ENCODE data around the gene CALHM5.

DNA sequence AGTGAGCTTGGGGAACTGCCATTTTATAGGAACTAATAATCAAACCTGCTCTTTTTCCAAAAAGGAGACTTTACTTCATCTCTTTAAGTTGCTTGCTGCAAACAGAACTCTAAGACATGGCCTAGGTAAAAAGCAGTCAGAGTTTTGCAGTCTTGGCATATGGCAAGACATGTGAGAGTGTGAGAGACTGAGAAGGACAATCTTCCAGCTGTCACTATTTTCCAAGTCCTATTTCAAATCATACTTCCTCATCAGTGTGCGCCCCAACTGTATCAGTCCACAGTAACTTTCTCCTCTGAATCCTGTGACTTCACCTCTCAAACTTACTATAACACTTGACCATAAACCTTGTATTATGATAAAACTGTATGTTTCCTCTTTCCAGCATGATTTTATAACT lies 39.9 kb upstream of the CALHM5 start:
- no peak for TF ChIP-seq ZNF274 (IDR thresholded peaks at IDR 0.05; ENCODE audit: low read depth, low read length)
- TF ChIP-seq, protein P1, sequence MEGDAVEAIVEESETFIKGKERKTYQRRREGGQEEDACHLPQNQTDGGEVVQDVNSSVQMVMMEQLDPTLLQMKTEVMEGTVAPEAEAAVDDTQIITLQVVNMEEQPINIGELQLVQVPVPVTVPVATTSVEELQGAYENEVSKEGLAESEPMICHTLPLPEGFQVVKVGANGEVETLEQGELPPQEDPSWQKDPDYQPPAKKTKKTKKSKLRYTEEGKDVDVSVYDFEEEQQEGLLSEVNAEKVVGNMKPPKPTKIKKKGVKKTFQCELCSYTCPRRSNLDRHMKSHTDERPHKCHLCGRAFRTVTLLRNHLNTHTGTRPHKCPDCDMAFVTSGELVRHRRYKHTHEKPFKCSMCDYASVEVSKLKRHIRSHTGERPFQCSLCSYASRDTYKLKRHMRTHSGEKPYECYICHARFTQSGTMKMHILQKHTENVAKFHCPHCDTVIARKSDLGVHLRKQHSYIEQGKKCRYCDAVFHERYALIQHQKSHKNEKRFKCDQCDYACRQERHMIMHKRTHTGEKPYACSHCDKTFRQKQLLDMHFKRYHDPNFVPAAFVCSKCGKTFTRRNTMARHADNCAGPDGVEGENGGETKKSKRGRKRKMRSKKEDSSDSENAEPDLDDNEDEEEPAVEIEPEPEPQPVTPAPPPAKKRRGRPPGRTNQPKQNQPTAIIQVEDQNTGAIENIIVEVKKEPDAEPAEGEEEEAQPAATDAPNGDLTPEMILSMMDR (IDR thresholded peaks at IDR 0.05 in 2 of 3, conservative IDR thresholded peaks at IDR 0.05 in 1 of 3; ENCODE audit: borderline replicate concordance in 1 of 3, insufficient read depth in 1 of 3, low read depth in 2 of 3, low read length in 2 of 3): no peak
- no peak for TF ChIP-seq SRF (IDR thresholded peaks at IDR 0.05; ENCODE audit: low read depth)
- TF ChIP-seq POLR2A (IDR thresholded peaks at IDR 0.05; ENCODE audit: borderline replicate concordance, extremely low read depth, insufficient read depth, insufficient read length): no peak
- no peak for TF ChIP-seq JUND (IDR thresholded peaks at IDR 0.05)
- TF ChIP-seq FOSL1 (IDR thresholded peaks at IDR 0.05; ENCODE audit: low read depth): no peak
- TF ChIP-seq, protein P2, sequence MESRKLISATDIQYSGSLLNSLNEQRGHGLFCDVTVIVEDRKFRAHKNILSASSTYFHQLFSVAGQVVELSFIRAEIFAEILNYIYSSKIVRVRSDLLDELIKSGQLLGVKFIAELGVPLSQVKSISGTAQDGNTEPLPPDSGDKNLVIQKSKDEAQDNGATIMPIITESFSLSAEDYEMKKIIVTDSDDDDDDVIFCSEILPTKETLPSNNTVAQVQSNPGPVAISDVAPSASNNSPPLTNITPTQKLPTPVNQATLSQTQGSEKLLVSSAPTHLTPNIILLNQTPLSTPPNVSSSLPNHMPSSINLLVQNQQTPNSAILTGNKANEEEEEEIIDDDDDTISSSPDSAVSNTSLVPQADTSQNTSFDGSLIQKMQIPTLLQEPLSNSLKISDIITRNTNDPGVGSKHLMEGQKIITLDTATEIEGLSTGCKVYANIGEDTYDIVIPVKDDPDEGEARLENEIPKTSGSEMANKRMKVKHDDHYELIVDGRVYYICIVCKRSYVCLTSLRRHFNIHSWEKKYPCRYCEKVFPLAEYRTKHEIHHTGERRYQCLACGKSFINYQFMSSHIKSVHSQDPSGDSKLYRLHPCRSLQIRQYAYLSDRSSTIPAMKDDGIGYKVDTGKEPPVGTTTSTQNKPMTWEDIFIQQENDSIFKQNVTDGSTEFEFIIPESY (IDR thresholded peaks at IDR 0.05; ENCODE audit: extremely low read depth, insufficient replicate concordance, low read length): no peak
- no peak for TF ChIP-seq EGR1 (IDR thresholded peaks at IDR 0.05; ENCODE audit: low read depth)
- TF ChIP-seq EZH2phosphoT487 (IDR thresholded peaks at IDR 0.05; ENCODE audit: borderline replicate concordance): no peak

All from HCT116 (cell line).